ENCODE results near the gene IL13RA1.

Gene IL13RA1

GRCh38 chrX:118755633-118756032 is 28.2 kb downstream of the IL13RA1 start:
- no peak for TF ChIP-seq CTCF (IDR thresholded peaks at IDR 0.05; ENCODE audit: borderline replicate concordance, control extremely low read depth, extremely low read depth, insufficient read depth, missing control alignments)
- in situ Hi-C loops (cut with MboI; ENCODE audit: low sequenced_read_pairs, unreplicated experiment) = no loop called here
- no peak for DNase-seq (ENCODE audit: low spot score)

- in situ Hi-C loops (cut with MboI; ENCODE audit: low sequenced_read_pairs, unreplicated experiment) = no loop called here
- DNase-seq (ENCODE audit: low spot score) = no peak
- TF ChIP-seq CTCF (IDR thresholded peaks at IDR 0.05; ENCODE audit: borderline replicate concordance, control extremely low read depth, extremely low read depth, insufficient read depth, missing control alignments) = no peak
Measured at GRCh38 chrX:118756101-118756500, 28.7 kb downstream of the IL13RA1 start.

GRCh38 chrX:118758511-118758910 is 31.1 kb downstream of the IL13RA1 start:
- no peak for TF ChIP-seq CTCF (IDR thresholded peaks at IDR 0.05; ENCODE audit: borderline replicate concordance, control extremely low read depth, extremely low read depth, insufficient read depth, missing control alignments)
- no peak for DNase-seq (ENCODE audit: low spot score)
- in situ Hi-C loops (cut with MboI; ENCODE audit: low sequenced_read_pairs, unreplicated experiment) = no loop called here

DNA sequence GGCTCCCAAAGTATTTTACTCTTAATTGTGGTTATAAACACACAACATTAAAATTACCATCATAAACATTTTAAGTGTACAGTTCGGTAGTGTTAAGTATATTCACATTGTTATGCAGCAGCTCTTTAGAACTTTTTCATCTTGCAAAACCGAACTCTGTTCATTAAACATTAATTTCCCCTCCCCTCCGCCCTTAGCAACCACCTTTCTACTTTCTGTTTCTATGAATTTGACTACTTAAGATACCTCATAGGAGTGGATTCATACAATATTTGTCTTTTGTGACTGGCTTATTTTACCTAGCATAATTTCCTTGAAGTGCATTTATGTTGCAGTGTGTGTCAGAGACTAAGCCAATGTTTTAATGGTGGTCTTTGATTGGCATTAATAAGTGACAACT is 32.6 kb downstream of the IL13RA1 start:
- in situ Hi-C loops (cut with MboI; ENCODE audit: low sequenced_read_pairs, unreplicated experiment) = no loop called here
- TF ChIP-seq CTCF (IDR thresholded peaks at IDR 0.05; ENCODE audit: borderline replicate concordance, control extremely low read depth, extremely low read depth, insufficient read depth, missing control alignments) = no peak
- no peak for DNase-seq (ENCODE audit: low spot score)

DNA sequence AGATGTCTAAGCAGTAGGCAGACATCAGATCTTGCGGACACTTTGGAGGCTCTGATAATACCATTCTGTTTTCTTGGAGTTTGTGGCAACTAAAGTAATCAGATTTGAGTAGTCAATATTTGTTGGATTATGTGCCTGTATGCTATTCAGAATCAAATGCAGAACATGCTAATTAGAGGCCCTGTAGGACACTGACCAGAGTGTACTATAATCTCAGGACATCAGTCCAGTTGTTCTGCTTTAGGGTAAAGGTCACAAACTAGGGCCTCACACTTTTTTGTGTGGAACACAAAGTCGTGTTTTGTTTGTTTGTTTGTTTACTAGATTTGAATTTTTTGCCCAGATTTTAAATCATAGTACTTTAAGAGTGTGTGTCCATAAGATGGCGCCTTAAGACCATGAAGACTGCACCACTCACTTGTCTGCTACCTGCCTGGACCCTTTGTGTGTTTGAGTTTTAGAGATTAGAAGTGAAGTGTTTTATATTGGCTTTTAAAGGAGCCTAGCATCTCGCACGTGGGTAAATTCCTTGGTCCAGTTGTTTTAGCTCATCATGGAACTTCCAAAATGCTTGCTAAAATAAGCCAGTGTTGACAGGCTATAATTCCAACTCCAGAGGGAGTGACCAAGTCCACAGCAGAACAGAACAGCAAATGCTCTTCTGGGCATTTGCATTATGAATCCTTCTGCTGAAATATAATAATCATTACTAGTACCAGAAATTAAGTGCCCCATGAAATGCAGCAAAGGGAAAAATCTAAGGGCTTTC is 34.7 kb downstream of the IL13RA1 start:
- TF ChIP-seq CTCF (IDR thresholded peaks at IDR 0.05; ENCODE audit: borderline replicate concordance, control extremely low read depth, extremely low read depth, insufficient read depth, missing control alignments) = no peak
- DNase-seq (ENCODE audit: low spot score) = no peak
- in situ Hi-C loops (cut with MboI; ENCODE audit: low sequenced_read_pairs, unreplicated experiment) = no loop called here

DNA sequence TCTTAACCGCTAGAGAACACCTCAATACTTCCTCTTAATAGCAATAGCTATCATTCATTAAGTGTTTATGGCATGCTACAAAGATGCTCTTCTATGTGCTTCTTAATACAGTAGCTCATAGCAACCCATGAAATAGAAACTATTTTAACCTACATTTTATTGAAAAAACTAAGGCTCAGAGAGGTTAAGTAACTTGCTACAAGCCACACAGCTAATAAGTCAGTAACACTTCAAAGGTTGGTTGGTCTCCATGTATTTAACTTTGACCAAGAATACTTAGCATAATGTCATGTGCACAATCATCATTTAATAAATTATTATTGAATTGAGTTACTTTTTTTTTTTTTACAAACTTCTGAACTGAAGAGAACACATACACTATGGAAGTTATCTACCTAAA is 36.1 kb downstream of the IL13RA1 start:
- TF ChIP-seq CTCF (IDR thresholded peaks at IDR 0.05; ENCODE audit: borderline replicate concordance, control extremely low read depth, extremely low read depth, insufficient read depth, missing control alignments) = no peak
- no peak for DNase-seq (ENCODE audit: low spot score)
- in situ Hi-C loops (cut with MboI; ENCODE audit: low sequenced_read_pairs, unreplicated experiment) = no loop called here

Data from GM13976 (cell line).